ENCODE results near the gene ST6GALNAC4.

DNA sequence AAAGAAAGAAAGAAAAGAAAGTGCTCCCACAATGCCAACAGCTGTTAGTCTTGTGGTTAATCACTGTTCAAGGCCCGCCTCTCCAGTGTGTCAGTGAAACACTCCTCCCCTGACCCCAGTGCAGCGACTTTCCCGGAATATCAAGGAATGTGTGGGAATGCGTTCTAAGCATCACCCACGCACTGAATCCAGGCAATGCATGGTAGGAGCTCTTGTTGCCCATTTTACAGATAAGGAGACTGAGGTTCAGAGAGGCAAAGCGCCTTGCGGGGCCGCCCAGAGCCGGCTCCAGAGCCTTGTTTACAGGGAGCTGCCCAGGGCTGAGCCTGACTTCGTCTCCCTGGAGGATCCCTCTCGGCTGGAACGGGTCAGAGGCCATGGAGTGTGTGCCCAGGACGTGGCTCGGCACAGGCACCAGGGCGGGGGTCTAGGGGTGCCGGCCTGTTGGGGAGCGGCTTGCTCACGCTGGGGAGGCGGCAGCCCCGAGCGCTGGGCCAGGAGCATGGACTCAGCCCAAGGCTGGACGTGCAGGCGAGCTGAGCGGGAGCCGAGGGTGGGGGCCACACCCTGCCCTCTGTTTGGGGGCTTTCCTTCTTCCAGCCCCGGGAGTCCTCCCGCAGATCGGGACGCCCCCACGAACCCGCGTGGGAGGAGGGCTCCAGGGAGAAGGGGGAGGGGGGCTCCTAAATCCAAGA, 18.3 kb downstream of the ST6GALNAC4 start:
- TF ChIP-seq, protein P1, sequence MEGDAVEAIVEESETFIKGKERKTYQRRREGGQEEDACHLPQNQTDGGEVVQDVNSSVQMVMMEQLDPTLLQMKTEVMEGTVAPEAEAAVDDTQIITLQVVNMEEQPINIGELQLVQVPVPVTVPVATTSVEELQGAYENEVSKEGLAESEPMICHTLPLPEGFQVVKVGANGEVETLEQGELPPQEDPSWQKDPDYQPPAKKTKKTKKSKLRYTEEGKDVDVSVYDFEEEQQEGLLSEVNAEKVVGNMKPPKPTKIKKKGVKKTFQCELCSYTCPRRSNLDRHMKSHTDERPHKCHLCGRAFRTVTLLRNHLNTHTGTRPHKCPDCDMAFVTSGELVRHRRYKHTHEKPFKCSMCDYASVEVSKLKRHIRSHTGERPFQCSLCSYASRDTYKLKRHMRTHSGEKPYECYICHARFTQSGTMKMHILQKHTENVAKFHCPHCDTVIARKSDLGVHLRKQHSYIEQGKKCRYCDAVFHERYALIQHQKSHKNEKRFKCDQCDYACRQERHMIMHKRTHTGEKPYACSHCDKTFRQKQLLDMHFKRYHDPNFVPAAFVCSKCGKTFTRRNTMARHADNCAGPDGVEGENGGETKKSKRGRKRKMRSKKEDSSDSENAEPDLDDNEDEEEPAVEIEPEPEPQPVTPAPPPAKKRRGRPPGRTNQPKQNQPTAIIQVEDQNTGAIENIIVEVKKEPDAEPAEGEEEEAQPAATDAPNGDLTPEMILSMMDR (conservative IDR thresholded peaks at IDR 0.05), result no peak
- no peak for TF ChIP-seq ZFX (IDR thresholded peaks at IDR 0.05)
